ENCODE results near the gene OAT. TPM values are rescaled to one million over a fixed set of nuclear protein-coding genes. Genes with fewer than 3 reads are reported as not detected.
A peak's percentile ranks its signal among the peaks of the same experiment; 100 is the strongest.

Gene OAT
- 97.1 and 114 TPM in 2 replicates for total RNA-seq

DNA sequence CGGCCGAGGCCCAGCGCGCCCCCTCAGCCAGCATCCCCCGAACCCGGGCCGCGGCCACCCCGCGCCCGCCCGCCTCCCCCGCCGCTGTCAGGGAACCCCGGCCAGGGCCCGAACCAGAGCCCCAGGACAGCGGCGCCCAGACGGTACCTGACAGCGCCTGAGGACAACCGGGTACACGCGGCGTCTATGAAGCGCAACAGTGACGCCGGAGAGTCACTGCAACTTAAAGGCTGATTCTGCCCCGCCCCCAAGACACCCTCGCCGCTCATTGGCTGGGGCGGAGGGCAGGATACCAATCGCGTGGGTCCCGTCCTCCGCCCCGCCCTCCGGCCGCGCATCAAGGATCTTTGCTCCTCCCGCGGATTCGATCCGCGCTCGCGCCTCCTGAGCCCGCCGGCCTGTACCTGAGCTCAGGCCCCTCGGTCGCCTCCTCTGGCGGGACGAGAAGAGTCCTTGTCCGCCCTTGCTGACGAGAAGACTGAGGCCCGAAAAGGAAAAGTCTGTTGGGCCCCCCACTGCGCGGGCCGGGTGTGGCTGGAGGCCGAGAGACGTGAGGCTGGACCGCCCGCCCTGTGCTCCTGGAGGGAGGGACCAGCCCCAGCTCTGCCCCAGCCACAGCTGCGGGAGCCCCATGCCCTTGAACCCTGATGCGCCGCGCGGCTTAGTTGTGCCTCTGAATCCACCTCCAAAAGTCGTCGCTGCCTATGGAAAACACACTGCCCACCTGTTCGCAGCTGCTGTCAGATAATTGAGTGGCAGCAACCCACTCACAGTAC is at the start of gene OAT:
OAT (minus strand) TSS at position 198 of the 776 bp plus-strand sequence. CDS start 6,752 bp downstream, outside the sequence.
- DNase-seq (ENCODE audit: extremely low read depth, low read depth, low spot score) = peak; percentile 60

DNA sequence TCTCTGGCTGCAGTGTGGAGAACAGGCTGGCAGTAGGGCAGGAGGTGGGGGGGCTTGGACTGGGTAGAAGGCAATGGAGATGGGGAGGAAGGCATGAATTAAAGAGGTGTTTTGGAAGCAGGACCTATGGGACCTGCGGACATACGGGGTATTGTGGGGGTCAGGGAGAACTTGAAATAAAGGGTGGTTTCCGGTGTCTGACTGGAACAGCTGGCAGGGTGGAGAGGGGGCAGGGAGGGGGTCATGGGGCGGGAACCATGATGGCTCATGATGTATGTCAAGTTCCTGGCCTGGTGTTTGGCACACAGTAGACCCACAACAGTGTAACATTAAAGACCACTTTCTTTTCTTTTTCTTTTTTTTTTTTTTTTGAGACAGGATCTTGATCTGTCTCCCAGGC is 48.4 kb upstream of the OAT start:
- no peak for DNase-seq (ENCODE audit: extremely low read depth, low read depth, low spot score)

DNA sequence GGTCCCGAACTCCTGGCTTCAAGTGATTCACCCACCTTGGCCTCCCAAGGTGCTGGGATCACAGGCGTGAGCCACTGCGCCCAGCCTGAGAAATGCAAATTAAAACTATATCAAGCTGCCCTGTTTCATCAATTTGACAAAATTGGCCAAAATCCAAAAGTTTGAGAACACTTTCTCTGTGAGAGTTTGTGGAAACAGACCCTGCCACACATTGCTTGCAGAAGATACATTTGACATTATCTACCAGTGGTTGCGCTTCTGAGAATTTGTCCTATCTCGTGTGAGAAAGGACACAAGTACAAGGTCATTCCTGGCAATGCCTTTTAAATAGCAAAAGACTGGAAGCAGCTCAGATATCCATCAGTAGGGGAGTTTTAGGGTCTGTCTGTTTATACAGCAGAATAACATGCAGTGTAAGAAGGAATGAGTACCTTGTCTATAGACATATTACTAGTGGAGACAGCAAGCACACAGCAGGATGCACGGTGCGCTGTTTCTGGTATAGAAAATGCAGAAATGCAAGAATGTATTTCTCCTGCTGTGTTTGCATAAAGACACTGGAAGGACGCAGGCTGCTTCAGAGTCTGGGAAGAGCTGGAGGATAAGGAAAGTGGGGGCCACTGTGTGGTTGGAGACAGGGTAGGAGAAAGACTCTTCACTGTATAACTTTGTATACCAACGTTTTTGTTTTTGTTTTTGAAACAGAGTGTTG is 47.2 kb upstream of the OAT start:
- DNase-seq (ENCODE audit: extremely low read depth, low read depth, low spot score) = no peak

DNA sequence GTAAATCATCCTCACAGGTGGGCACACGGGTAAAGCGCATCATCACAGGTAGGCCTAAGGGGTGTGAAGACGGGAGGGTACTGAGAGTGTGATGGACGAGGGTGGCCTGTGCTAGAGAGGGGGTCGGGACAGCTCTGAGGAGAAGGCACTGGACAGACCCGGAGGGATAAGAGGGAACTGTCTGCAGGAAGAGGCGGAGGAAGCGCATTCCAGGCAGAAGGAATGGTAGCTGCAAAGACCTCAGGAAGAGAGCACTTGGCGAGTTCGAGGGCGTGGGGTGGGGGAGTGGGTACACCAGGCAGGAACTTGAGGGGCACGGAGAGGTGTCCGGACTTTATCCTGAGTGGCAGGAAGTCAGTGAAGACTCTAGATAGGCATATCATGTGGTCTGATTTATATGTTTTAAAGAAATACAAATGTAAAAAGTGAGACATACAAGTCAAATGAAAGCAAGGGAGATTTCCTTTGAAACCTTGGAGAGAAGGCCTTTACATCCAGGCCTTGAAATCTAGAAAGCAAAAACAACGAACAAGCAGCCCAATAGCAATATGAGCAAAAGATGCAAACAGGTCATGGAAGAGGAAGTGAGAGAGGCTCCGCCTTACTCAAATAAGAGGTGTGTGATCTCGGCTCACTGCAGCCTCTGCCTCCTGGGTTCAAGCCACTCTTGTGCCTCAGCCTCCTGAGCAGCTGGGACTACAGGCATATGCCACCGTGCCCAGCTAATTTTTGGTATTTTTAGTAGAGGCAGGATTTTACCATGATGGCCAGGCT is 46.5 kb upstream of the OAT start:
- DNase-seq (ENCODE audit: extremely low read depth, low read depth, low spot score) = no peak

DNA sequence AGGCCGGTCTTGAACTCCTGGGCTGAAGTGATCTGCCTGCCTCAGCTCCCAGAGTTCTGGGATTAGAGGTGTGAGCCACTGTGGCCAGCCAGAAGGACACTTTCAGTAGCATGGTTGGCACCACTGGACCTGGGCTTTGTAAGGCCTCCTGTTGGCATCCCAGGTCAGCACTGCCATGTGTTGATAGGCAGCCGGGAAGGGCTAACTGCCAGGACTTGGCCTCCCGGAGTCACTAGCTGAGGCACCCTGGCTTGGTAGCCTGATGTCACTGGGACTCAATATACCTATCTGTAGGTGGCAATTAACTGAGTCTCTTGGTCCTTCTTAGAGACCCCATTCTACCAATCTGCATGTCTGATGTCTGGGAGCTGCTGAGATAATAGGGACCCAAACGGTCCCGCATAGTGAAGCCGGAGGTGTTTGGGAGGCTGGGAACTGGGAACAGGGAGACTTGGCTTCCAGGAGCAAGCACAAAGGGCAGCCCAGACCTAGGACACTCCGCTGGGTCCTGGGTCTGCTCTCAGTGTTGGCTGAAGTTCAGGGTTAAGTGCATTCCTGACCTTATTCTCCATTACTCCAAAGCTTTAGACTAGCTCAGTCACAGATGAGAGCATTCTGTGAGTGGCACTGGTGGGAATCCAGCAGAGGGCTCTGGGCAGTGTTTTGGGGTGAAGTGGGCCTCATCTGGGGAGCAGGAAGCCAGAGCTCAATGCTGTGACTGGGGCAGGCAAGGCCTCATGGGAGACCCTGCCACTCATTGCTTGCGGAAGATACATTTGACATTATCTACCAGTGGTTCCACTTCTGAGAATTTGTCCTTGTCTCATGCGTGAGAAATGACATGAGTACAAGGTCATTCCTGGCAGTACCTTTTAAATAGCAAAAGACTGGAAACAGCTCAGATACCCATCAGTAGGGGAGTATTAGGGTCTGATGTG is 45.6 kb upstream of the OAT start:
- no peak for DNase-seq (ENCODE audit: extremely low read depth, low read depth, low spot score)

DNA sequence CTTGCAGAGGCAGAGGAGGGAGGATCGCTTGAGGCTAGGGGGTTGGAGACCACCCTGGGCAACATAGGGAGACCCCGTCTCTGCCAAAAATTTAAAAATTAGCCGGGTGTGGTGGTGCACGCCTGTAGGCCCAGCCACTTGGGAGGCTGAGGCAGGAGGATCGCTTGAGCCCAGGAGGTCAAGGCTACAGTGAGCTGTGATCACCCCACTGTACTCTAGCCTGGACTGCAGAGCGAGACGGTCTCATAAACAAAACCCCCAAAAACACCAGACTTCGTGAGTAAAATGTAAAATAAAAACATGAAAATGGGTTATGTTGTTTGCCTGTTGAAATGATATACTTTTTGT is 43.6 kb upstream of the OAT start:
- DNase-seq (ENCODE audit: extremely low read depth, low read depth, low spot score) = no peak

DNA sequence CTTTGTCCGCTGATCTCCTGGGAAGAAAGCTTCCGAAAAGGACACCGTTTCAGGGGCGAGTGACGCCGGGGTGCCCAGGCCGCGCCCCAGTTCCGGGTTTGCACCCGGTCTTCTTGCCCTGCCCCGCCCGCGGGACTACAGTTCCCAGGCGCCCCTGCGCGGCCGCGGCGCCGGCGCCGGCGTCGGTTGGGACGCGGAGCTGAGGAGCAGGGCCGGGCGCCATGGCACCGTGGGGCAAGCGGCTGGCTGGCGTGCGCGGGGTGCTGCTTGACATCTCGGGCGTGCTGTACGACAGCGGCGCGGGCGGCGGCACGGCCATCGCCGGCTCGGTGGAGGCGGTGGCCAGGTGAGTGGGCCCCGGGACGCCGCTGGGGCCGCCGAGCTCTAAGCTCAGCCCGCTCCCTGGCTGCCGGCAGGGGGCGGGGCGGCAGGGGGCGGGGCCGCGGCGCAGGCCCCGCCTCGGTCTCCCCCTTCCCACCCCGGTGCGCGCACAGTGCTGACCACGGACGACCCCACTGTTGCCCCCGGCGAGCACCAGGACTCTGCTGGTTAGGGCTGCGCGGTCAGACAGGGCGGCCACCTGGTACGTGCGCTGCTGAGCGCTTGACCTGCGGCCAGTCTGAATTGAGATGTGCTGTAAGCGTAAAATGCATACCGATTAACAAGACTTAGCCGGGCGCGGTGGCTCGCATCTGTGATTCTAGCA is 43.1 kb upstream of the OAT start, which contains the start of gene LHPP:
LHPP (plus strand) TSS at position 182 of the 706 bp plus-strand sequence; CDS start at position 222, 40 bp downstream.
- no peak for DNase-seq (ENCODE audit: extremely low read depth, low read depth, low spot score)

DNA sequence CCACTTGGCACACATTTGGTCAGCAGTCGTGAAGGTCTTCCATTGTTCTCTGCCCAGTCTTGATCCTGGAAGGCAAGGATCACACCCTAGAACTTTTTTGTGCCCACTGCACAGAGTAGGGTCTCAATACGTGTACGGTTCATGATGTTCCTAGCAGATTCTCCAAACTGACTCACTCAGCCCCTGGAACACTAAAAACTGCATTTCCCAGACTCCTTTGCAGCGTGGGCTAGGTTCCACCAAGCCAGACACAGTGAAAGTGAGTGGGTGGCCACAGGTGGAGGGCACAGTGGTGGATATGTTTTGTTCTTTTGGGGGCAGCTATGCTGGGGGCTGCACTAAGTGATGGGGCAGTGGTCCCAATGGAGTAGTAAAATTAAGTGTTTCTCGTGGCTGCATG is 41.4 kb upstream of the OAT start:
- no peak for DNase-seq (ENCODE audit: extremely low read depth, low read depth, low spot score)

DNA sequence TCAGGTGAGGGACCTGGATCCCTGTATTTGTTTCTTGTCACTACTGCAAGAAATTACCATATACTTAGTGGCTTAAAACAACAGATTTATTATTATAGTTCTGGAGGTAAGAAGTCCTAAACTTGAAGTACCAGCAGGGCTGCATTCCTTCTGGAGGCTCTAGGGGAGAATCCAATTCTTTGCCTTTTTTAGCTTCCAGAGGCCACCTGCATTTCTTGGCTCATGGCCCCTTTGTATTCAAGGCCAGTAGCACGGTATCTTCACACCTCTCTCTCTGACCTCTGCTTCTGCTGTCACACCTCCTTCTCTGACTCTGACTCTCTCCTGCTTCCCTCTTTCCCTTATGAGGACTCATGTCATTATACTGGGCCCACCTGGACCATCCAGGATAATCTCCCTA is 40.7 kb upstream of the OAT start:
- no peak for DNase-seq (ENCODE audit: extremely low read depth, low read depth, low spot score)

DNA sequence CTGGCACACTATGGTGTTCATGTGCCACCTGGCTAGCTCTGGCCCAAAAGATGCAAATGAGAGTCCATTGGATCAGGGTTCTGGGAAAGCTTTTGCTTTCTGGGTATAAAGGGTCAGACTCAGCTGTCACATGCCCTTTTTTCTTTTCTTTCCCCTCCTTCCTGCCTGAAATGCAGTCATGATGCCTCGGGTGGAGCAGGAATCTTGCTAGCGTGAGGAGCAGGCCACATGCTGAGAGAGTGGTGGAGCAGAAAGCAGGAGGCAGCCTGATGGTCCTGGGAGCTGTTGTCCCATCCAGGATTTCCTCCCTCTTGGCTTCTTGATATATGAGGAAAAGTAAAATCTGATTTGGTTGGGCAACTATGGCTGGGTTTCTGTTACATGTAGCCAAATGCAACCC is 40.2 kb upstream of the OAT start:
- DNase-seq (ENCODE audit: extremely low read depth, low read depth, low spot score) = no peak

DNA sequence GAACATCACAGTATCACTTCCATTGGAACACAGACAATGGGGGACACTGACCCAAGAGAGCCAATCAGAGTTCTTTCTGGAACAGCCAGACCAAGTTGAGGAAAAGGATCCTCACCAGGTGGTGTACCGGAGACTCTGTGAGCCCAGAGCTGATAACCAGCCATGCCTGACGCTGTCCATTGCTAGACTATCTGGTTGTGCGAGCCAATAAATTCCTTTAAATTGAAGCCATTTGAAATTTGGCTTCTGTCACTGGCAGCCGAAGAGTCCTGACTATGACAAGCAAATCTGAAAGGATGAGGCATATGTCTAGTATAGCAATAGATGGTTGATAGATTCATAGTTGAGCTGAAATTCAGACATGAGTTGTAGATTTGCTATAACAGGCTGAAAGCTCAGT is 39.8 kb upstream of the OAT start:
- no peak for DNase-seq (ENCODE audit: extremely low read depth, low read depth, low spot score)

DNA sequence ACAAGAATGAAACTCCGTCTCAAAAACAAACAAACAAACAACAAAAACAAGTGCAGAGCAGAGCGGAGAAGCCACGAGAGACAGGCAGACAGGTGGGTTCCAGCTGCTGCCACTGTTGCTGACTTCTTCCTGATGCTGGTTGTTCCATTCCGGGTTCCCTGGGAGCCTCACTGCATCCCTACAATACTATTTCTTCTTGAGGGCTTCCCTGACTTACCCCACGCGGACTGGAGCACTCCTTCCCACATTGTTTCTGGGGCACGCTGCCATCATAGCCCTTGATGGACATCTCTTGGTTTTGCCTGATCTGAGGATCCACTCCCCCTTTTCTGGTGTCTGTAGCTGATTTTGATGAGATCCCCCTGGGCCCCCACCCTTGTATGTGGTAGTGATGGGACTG is 36.7 kb upstream of the OAT start:
- no peak for DNase-seq (ENCODE audit: extremely low read depth, low read depth, low spot score)

DNA sequence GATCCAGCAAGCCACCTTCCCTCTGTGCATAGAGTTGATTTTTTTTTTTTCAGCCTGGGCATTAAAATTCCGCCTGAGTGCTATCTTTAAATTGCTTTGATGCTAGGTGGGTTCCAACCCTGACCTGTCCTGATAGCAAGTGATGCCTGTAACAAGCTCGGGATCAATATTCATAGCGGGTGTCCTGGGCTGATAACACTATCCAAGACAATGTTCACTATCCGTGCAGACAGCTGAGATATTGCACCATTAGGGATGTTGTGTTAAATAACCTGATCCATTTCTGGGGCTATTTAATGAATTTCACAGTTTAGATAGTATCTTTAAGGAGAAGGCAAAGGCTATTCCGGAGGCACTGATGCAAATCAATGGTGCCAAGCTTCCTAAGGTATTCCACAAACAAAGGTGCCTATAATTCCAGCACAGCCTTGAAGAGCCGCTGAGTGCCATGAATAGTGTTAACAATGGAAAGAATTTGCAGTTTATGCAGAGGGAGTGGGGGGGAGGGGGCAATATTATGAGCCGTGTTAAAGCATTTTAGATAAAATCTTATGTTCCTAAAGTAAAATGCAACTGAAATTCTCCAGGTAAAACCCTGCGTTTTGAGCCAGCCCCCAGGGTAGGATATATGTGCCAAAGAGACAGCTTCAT is 35.4 kb upstream of the OAT start:
- DNase-seq (ENCODE audit: extremely low read depth, low read depth, low spot score) = no peak

DNA sequence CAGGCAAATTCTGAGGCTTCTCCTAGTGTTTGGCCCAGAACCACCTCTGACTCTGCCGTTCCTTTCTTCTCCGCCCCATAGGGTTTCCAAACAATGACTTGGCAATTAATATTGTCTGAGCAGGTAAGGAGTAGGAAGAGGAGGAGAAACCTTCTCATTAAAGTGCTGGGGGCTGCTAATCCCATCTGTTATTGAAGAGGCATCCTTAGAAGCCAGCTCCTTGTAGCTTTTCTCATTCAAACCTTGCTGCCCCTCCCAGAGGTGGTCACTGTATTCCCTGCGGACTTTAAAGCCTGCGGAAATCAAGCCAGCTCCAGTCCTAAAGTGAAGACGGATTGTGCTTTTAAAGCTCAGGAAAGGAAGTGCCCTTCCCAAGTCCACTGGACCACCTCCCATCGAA is 32.6 kb upstream of the OAT start:
- DNase-seq (ENCODE audit: extremely low read depth, low read depth, low spot score) = no peak

DNA sequence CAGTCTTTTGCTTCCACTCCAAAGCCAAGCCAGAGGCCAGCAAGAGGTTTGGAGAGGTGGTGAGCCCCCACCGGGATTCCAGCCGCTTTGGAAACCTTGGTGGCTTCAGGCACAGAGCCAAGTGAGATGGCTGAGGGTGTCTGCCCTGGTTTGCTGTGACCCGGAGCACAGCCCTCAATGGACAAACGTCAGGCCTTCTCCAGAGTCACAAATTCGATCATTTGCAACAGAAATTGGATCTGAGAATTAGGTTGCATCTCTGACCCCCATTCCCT is 32.0 kb upstream of the OAT start:
- DNase-seq (ENCODE audit: extremely low read depth, low read depth, low spot score) = no peak

DNA sequence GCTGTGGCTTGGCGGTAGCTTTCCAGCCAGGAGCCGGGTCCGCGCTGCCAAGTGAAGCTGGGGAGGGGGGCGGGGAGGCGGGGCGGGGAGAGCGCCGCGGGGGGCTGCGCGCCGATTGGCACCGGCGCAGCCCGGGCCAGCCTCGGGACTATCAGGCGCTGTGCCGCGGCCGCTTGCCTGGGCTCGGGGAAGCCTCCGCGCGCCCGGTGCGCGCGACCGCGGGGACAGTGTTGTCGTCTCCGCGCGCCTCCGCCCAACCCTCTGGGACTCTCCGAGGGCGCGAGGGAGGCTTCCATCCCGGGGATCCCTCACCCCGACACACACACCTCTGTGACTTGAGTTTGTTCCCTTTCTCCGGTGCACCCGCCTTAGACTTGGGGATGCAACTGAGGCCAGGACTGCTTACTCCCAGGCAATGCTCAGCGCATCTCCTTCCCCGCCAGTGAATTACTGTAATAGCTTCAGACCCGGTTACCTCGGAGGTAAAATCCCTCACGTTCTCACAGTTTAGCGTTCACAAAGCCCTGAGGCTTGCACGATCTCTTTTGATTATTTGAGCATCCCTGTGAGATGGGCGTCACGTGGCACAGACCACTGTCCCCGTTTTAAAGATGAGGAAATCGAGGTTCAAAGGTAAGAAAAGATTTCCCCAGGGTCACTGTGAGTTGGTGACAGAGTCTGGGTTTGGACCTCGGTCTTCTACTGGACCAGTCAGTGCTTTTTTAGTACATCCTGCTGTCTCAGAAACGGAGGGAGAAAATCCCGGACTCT is 31.5 kb upstream of the OAT start, which contains the start of gene NKX1-2:
NKX1-2 (minus strand) TSS at position 24 of the 771 bp plus-strand sequence. CDS start 92 bp downstream, outside the sequence.
- DNase-seq (ENCODE audit: extremely low read depth, low read depth, low spot score) = no peak

DNA sequence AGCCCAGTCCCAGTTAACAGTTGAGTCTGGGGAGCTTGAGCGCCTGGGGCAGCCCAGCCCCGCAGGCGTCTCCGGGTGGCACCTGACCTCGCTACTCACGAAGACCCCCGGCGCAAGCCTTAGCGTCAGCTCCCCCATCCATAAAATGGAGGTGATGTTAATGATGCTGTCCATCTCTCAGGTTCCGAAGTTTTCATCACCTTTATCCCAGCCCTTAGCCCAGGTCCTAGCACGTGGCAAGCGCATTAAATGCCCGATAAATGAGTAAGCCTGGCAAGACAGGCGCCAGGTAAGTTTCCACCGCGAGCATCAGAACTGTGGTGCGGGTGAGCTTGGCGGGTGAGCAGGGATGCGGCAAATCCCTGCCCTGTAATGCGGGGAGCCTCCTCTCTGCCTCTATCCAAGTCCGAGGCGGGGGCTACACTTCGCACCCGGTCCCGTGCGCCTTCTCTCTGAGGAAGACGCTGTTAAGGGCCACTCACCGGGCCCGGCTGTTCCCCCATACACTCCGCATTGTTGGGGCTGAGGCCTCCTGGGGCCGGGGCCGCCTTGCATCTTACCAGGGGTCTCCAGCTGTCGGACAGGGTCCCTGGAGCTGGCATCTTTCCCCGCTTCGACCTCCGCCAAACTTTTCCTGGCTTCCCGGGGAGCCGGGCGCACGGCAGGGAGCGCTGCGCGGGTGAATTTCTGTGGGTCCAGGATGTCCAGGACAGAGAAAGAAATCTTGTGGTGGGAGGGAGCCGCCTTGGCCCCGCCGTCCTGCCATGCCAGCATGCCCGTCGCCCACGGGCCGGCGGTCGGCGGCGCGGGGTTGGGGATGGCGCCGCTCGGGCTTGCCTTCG is 30.7 kb upstream of the OAT start:
- no peak for DNase-seq (ENCODE audit: extremely low read depth, low read depth, low spot score)

DNA sequence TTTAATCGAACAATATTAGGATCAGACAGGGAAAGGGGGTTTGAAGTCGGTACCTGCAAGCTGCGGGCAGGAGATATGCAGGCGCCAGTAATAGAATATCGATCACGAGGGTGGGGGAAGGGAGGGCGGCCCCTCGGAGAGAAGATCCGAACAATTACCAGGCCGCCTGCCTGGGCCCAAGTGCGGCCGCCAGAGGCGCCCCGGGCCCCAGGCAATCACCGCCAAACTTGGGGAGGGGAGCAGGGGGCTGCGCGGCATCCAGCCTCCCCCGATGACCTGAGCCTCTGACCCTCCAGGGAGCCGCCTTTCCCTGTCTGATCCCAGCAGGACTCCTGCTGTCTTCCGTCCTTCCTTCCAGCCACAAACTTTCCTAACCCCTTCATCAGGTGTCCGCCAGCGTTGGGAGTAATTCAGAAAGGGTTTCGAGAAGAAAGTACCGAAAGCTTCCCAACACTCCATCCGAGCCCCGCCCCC is 30.0 kb upstream of the OAT start:
- DNase-seq (ENCODE audit: extremely low read depth, low read depth, low spot score) = no peak
